Esophagus muscularis mucosa (tissue), 4 donors: ENCODE results near the gene LGR5.

Experiments used
- EP300 ChIP-seq: sonication (generic); formaldehyde crosslinking; IDR thresholded peaks from one replicate; pipeline ENCODE4 v1.6.1; 2017; ENCODE audit warnings: antibody characterized with exemption
- POLR2A ChIP-seq: fragments of 450-650 bp; IDR thresholded peaks from one replicate; pipeline ENCODE4 v1.6.1; 2017; ENCODE audit warnings: antibody characterized with exemption, moderate library complexity, mild to moderate bottlenecking, low read depth
- POLR2AphosphoS5 ChIP-seq, 2 donors: sonication (generic); formaldehyde crosslinking; IDR thresholded peaks; one replicate each; pipeline ENCODE4 v1.6.1; 2017; ENCODE audit warnings: antibody characterized with exemption in 2 of 2
- TF ChIP-seq, protein P1 (sequence below), 3 experiments: fragments of 200-600 bp in 2 of 3; fragments of 450-650 bp in 1 of 3; sonication (generic) in 2 of 3; IDR thresholded peaks; one replicate each; pipeline ENCODE4 v1.5.1; 2017 to 2019; ENCODE audit warnings: antibody characterized with exemption in 3 of 3, mild to moderate bottlenecking in 2 of 3, moderate library complexity in 1 of 3

DNA sequence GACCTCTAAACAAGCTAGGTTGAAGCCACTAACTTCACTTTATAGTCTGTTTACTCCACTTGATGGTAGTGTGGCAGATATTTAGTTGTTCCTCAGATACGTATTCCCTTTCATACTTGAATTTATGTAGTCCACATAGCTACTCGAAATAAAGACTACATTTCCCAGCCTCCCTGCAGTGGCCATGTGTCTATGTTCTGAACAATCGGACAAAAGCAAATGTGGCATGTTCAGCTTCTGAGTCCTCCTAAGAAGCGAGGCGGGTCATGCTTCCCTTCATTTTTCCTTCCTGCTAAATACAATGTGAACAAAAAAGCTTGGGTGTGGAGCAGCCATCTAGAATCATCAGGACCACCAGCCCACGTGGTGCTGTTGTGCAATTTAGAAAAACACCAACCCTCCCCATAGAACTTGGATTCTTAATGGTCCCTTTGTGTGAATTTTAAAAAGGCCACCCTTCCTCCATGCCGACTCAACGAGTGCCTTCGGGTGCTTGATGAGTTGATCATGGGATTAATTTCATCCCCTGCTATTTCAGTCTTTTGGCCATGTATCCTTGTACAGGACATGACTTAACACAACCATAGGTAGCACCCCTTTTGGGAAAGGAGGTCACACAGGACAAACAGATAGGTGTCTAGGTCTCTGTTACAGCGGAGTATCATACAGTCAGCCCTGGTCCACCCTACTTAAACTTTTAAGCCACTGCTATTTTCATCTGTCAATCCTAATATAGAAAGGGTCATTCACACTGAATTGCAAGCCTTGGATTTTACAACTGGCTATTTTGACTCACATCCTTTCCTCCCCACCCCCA, 163.4 kb downstream of the LGR5 start:
- TF ChIP-seq, protein P1, sequence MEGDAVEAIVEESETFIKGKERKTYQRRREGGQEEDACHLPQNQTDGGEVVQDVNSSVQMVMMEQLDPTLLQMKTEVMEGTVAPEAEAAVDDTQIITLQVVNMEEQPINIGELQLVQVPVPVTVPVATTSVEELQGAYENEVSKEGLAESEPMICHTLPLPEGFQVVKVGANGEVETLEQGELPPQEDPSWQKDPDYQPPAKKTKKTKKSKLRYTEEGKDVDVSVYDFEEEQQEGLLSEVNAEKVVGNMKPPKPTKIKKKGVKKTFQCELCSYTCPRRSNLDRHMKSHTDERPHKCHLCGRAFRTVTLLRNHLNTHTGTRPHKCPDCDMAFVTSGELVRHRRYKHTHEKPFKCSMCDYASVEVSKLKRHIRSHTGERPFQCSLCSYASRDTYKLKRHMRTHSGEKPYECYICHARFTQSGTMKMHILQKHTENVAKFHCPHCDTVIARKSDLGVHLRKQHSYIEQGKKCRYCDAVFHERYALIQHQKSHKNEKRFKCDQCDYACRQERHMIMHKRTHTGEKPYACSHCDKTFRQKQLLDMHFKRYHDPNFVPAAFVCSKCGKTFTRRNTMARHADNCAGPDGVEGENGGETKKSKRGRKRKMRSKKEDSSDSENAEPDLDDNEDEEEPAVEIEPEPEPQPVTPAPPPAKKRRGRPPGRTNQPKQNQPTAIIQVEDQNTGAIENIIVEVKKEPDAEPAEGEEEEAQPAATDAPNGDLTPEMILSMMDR (IDR thresholded peaks at IDR 0.05), result no peak
- TF ChIP-seq POLR2A (no peak), POLR2AphosphoS5 (IDR thresholded peaks at IDR 0.05) (no peak), EP300 (no peak)
